T-cell (primary cell): ENCODE data around the gene NELFB. TPM values are rescaled to one million over a fixed set of nuclear protein-coding genes. Genes with fewer than 3 reads are reported as not detected.

Experiments used
- ATAC-seq, 4 experiments: fragments of 200-7000 bp in 3 of 4; fragments of 150-1000 bp in 1 of 4; cut with Tn5 transposase; replicated peaks in 1 of 4; 1 replicate in 3 of 4; 2 replicates in 1 of 4; pipeline ENCODE4 v1.10.0; 2021; ENCODE audit warnings: moderate library complexity in 3 of 4, mild to moderate bottlenecking in 2 of 4, moderate number of reproducible peaks in 1 of 4
- CTCF ChIA-PET, 2 donors: fragments of 300-600 bp; sonication (Branson Sonifier 250); formaldehyde crosslinking; loops; one replicate each; lab custom pipeline; 2022; ENCODE audit warnings: antibody characterized with exemption in 2 of 2; lab: Charles Lee
- POLR2A ChIA-PET, 2 donors: fragments of 300-600 bp; sonication (Branson Sonifier 250); formaldehyde crosslinking; loops; one replicate each; lab custom pipeline; 2022; ENCODE audit warnings: antibody characterized with exemption in 2 of 2; lab: Charles Lee
- DNase-seq, 35 experiments: peaks; one replicate each; pipeline versions ENCODE4 v3.0.0 to v3.0.0-alpha.2; 2013 to 2023
- H3K27ac ChIP-seq: one replicate; pipeline ENCODE4 v1.5.1; 2013; ENCODE audit warnings: low read length
- H3K27me3 ChIP-seq, 2 experiments: replicated peaks in 1 of 2; 1 replicate in 1 of 2; 2 replicates in 1 of 2; pipeline versions ENCODE4 v1.6.1 to v1.7.0; 2013; ENCODE audit warnings: low read length in 1 of 2, mixed read lengths in 1 of 2; ENCODE audit not compliant: control insufficient read depth in 2 of 2, insufficient read depth in 2 of 2; ENCODE audit errors: extremely low read depth in 1 of 2
- H3K36me3 ChIP-seq, 2 donors: 1 replicate in 1 of 2; 2 replicates in 1 of 2; pipeline versions ENCODE4 v1.6.1 to v1.7.0; 2013; ENCODE audit warnings: low read length in 1 of 2; ENCODE audit not compliant: control insufficient read depth in 2 of 2, insufficient read depth in 1 of 2; ENCODE audit errors: extremely low read depth in 1 of 2
- H3K4me1 ChIP-seq, 2 experiments: 1 replicate in 1 of 2; 2 replicates in 1 of 2; pipeline versions ENCODE4 v1.6.1 to v1.7.0; 2013; ENCODE audit warnings: low read length in 2 of 2, mixed read lengths in 1 of 2; ENCODE audit not compliant: insufficient read depth in 2 of 2, control insufficient read depth in 1 of 2; ENCODE audit errors: extremely low read depth in 1 of 2
- H3K4me3 ChIP-seq, 2 donors: 1 replicate in 1 of 2; 2 replicates in 1 of 2; pipeline versions ENCODE4 v1.5.1 to v1.7.0; 2013; ENCODE audit warnings: mild to moderate bottlenecking in 2 of 2, low read length in 1 of 2, moderate library complexity in 1 of 2; ENCODE audit not compliant: control insufficient read depth in 1 of 2; ENCODE audit errors: extremely low read depth in 1 of 2
- H3K9me3 ChIP-seq: 2 replicates; pipeline ENCODE4 v1.7.0; 2013
- H3K27ac Mint-ChIP-seq, 2 donors: one replicate each; pipeline ENCODE4 v1.8.0; 2020 to 2021; ENCODE audit warnings: mild to moderate bottlenecking in 2 of 2, mixed read lengths in 2 of 2
- H3K27me3 Mint-ChIP-seq, 2 donors: one replicate each; pipeline ENCODE4 v1.8.0; 2021 to 2022; ENCODE audit warnings: mixed read lengths in 2 of 2
- H3K36me3 Mint-ChIP-seq: one replicate; pipeline ENCODE4 v1.8.0; 2021; ENCODE audit warnings: mixed read lengths
- H3K4me1 Mint-ChIP-seq, 3 donors: one replicate each; pipeline ENCODE4 v1.8.0; 2020 to 2022; ENCODE audit warnings: mixed read lengths in 3 of 3, mild to moderate bottlenecking in 1 of 3
- H3K4me3 Mint-ChIP-seq, 3 donors: one replicate each; pipeline ENCODE4 v1.8.0; 2020 to 2022; ENCODE audit warnings: mild to moderate bottlenecking in 3 of 3, mixed read lengths in 3 of 3, moderate library complexity in 3 of 3
- H3K9me3 Mint-ChIP-seq, 3 donors: one replicate each; pipeline ENCODE4 v1.8.0; 2020 to 2022; ENCODE audit warnings: mixed read lengths in 3 of 3
- WGBS: methylation state at CpG from one replicate; pipeline ENCODE4 v1.1.5; 2013; ENCODE audit warnings: missing lambda C conversion rate; ENCODE audit not compliant: insufficient coverage; 5-methylcytosine and 5-hydroxymethylcytosine counted together
- total RNA-seq, 35 experiments: library from RNA in 6 of 35; stranded (reverse) in 6 of 35; fragments of 120-200 nt in 1 of 35; gene quantifications; one replicate each; pipeline versions ENCODE4 v1.2.1 to v1.2.4 and lab custom pipeline; 2013 to 2026

NELFB gene
- total RNA-seq, 5 donors from 2014 or later (not counting 1 experiment from before 2014, with no cell fraction given): 36.1 to 62.2 (median 58.8) TPM

DNA sequence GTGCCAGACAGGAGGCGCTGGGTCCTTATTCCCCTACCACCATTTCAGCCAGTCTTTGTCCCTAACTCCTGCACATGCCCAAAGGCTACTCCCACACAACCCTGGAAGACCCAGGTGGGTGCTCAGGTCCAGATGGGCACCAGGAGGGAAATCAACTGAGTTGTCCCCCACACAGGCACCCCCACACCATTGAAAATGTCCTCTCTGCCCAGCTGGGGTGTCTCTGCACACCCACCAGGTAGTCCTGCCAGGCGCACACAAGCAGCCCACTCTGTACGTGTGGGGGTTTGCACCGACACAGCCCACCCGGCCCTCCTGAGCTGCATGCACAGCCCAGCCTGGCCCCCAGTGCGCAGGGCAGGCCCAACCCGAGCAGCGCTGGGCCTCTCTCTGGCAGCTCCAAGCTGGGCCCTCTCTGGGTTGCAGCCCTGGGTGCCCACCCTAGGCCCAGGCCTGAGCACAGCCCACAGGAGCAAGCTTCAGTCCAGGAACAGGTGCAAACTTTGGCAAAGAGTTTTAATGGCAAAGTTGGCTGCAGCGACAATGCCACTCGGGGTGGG is 35.3 kb upstream of the NELFB start:
- no peaks in the 10 kb centered on the region for H3K27me3 Mint-ChIP-seq
- peak overlapping the region in 2 of 3 donors; percentile 21 to 55 for H3K4me3 Mint-ChIP-seq
- Histone ChIP-seq H3K9me3 (no peaks in the 10 kb centered on the region), H3K4me3 (no peak overlapping the region), H3K27ac (no peak overlapping the region), H3K36me3 (peaks cover 0 to 2% of the 10 kb centered on the region in 2 donors), H3K4me1 (peaks cover 2 to 28% of the 10 kb centered on the region in 2 experiments), H3K27me3 (peaks cover 0 to 11% of the 10 kb centered on the region in 2 experiments)
- no peak for DNase-seq
- H3K9me3 Mint-ChIP-seq: no peaks in the 10 kb centered on the region
- no peaks in the 10 kb centered on the region for H3K36me3 Mint-ChIP-seq
- H3K27ac Mint-ChIP-seq: no peak overlapping the region
- POLR2A ChIA-PET: no interaction called here
- CTCF ChIA-PET: no interaction called here
- 91% methylated on average over 10 of the region's 10 CpGs for WGBS
- H3K4me1 Mint-ChIP-seq: peaks cover 0 to 5% (median 4%) of the 10 kb centered on the region in 3 donors
- no peak for ATAC-seq

DNA sequence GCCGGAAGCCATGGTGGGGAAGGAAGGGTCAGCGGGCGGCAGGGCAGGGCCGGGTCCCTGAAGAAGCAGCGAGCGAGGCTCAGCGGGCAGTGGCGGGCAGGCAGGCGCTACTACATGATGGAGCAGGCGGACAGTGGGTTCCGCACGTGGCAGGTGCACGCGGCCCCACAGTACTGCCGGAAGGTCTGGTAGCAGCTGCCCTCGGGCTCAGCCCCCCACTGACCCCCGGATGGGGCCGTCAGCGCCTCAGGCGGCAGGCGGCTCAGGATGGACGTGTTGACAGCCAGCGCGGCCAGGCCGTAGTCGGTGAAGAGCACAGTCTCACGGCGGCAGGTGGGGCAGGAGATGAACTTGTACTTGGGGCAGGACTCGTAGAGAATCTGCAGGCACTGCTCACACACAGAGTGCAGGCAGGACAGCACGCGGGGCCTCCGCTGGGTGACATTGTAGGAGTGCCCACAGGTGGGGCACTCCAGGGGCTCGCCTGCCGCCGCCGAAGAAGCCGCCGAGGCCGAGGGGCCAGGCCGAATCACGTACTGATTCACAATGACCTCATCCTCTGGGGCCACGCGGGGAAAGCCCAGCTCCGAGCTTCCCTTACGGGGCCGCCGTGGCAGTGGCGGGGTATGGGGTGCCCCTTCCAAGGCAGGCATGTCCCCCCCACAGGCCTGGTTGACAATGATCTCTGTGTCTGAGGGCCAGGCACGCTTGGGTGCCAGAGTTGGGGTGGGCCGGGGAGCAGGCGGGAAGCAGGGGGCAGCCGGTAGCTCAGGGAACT is 34.6 kb upstream of the NELFB start:
- CTCF ChIA-PET: no interaction called here

DNA sequence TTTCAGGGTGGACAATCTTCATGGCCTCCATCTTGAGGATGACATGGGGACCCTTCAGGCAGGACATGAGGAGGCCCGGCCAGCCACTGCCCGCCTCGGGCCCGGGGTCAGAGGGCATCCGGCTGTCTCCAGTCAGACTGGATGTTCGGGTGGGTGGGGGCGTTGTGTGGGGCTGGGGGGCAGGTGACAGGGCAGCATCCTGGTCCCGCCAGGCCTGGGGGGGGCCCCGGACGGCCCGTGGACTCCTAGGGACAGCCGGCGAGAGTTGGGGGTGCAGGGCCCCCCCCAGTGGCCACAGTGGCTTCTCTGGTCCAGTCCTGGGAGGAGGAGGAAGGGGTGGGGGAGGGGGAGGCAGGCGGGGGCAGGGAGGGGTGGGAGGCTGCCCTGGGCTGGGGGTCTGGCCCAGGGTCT is 34.0 kb upstream of the NELFB start:
- peaks cover 0 to 5% (median 4%) of the 10 kb centered on the region in 3 donors for H3K4me1 Mint-ChIP-seq
- H3K4me3 Mint-ChIP-seq: peak overlapping the region in 1 of 3 donors; percentile 55
- no peaks in the 10 kb centered on the region for H3K27me3 Mint-ChIP-seq
- Histone ChIP-seq H3K9me3 (no peaks in the 10 kb centered on the region), H3K27me3 (peaks cover 0 to 11% of the 10 kb centered on the region in 2 experiments), H3K4me1 (peaks cover 2 to 30% of the 10 kb centered on the region in 2 experiments), H3K4me3 (no peak overlapping the region), H3K27ac (no peak overlapping the region), H3K36me3 (no peaks in the 10 kb centered on the region)
- no peaks in the 10 kb centered on the region for H3K36me3 Mint-ChIP-seq
- POLR2A ChIA-PET: no interaction called here
- H3K9me3 Mint-ChIP-seq: no peaks in the 10 kb centered on the region
- H3K27ac Mint-ChIP-seq: no peak overlapping the region
- no peak for ATAC-seq
- WGBS: 100% methylated on average over 1 of the region's 14 CpGs
- CTCF ChIA-PET: no interaction called here
- DNase-seq: no peak

More for the DNA sequence above, 34.6 kb upstream of the NELFB start:
- Histone ChIP-seq H3K27me3 (peaks cover 0 to 11% of the 10 kb centered on the region in 2 experiments), H3K4me1 (peaks cover 2 to 29% of the 10 kb centered on the region in 2 experiments), H3K36me3 (no peaks in the 10 kb centered on the region), H3K27ac (no peak overlapping the region), H3K9me3 (no peaks in the 10 kb centered on the region), H3K4me3 (no peak overlapping the region)
- no peak for DNase-seq
- Mint-ChIP-seq H3K36me3 (no peaks in the 10 kb centered on the region), H3K4me3 (peak overlapping the region in 2 of 3 donors; percentile 55), H3K4me1 (peaks cover 0 to 5% (median 4%) of the 10 kb centered on the region in 3 donors), H3K27me3 (no peaks in the 10 kb centered on the region), H3K27ac (no peak overlapping the region), H3K9me3 (no peaks in the 10 kb centered on the region)
- POLR2A ChIA-PET: no interaction called here
- ATAC-seq: no peak
- 85% methylated on average over 40 of the region's 52 CpGs for WGBS

DNA sequence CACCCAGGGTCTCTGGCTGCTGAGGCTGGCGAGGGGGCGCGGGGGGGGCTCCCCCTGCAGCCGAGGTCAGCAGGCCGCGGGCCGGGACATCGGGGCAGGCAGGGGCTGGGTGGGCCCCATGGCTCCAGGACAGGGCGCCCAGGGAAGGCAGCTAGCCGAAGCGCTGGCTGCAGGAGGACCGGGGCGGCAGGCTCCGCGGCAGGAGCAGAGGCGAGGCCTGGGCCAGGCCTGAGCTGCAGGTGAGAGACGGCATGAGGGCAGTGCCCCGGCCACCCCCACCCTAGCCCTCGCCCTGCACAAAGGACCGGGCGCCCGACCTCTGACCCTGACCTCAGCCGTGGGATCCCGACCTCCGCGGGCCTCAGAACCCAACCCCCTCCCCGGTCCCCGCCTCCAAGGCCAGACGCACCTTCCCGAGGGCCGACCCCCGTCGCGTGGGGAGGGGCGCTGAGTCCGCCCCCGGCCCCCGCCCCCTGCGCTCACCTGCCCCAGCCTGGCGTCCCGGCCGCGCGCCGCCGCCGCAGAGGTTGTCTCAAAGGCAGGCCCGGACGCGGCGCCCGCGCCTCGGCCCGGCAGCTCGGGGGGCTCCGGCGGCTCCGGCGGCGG is 33.5 kb upstream of the NELFB start:
- peaks cover 0 to 14% of the 10 kb centered on the region in 2 experiments for H3K27me3 ChIP-seq
- H3K4me3 Mint-ChIP-seq: no peak overlapping the region
- no peaks in the 10 kb centered on the region for H3K36me3 Mint-ChIP-seq
- H3K36me3 ChIP-seq: no peaks in the 10 kb centered on the region
- H3K27ac ChIP-seq: no peak overlapping the region
- H3K4me1 ChIP-seq: peaks cover 2 to 30% of the 10 kb centered on the region in 2 experiments
- no peaks in the 10 kb centered on the region for H3K9me3 Mint-ChIP-seq
- no peak overlapping the region for H3K27ac Mint-ChIP-seq
- DNase-seq: peak in 1 of 35 experiments; percentile 36
- no peak overlapping the region for H3K4me3 ChIP-seq
- no peaks in the 10 kb centered on the region for H3K27me3 Mint-ChIP-seq
- 16% methylated on average over 60 of the region's 61 CpGs for WGBS
- no peak for ATAC-seq
- POLR2A ChIA-PET: interaction anchor here in 1 of 2 donors (1.0 kb wide), 1 partner anchor 15 kb away, joined by 3 read pairs; no protein-coding TSS in a partner anchor
- H3K9me3 ChIP-seq: no peaks in the 10 kb centered on the region
- CTCF ChIA-PET: interaction anchor here in 1 of 2 donors (1.0 kb wide), 1 partner anchor 193 kb away, joined by 3 read pairs; no protein-coding TSS in a partner anchor
- peaks cover 0 to 5% (median 4%) of the 10 kb centered on the region in 3 donors for H3K4me1 Mint-ChIP-seq

DNA sequence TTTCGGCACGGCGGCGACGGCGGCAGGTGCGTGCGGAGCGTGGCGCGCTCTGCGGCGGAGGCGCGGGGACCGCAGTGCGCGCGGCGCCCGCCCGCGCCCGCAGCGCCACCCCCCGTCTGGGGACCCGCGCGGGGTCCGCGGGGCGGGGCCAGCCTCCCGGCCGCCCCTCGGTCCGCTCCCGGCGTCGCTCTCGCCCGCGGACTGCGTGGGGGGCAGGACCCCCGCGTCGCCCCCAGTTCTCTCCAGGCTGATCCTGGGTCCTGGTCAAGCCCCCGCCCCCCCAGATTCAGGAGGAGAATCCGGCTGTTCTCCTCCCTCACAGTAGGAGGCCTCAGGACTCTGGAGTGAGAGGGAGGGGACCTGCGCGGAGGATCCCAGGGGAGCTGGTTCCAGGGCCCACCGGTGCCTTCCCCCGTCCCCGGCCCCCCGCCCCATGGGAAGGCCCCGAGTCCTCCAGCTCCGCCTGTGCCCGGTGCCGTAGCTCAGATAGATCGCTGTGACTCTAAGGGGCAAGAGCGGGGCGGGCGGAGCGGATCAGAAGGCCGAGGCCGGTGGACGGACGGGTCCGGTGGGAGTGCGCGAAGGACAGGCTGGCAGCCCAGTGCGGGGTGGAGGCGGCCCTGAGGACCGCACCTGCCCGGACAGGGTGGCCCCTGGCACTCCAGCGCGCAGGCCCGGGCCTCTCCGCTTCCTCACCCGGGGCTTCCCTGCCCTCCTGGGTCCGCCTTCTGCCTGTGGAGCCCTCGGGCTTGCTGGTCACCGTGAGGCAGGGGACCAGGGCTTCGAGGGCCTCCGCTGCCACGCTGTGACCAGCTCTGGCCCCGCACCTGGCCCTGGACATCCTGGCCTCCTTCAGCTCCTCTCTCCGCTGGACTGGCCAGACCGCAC is 32.7 kb upstream of the NELFB start, which contains the start of gene RNF208:
RNF208 (minus strand) TSS at position 51 of the 888 bp plus-strand sequence. CDS start 1,028 bp downstream, outside the sequence.
- H3K4me3 ChIP-seq: peak within 1 kb of the TSS; percentile 76 to 79
- peak within 1 kb of the TSS in 1 of 2 donors; percentile 80 for H3K27ac Mint-ChIP-seq

More for the DNA sequence above, 32.7 kb upstream of the NELFB start, which contains the start of gene RNF208:
- Histone ChIP-seq H3K27ac (peak within 1 kb of the TSS; percentile 66), H3K36me3 (no peaks in the 10 kb centered on the region), H3K9me3 (no peaks in the 10 kb centered on the region), H3K27me3 (peaks cover 0 to 22% of the 10 kb centered on the region in 2 experiments), H3K4me1 (peaks cover 2 to 34% of the 10 kb centered on the region in 2 experiments)
- 8% methylated on average over 84 of the region's 88 CpGs for WGBS
- H3K27me3 Mint-ChIP-seq: peaks cover 0 to under 1% of the 10 kb centered on the region in 2 donors
- DNase-seq (peak in 3 of 35 experiments; percentile 11 to 32 (median 30)), ATAC-seq (no peak)
- no peaks in the 10 kb centered on the region for H3K9me3 Mint-ChIP-seq
- no peaks in the 10 kb centered on the region for H3K36me3 Mint-ChIP-seq
- peak within 1 kb of the TSS; percentile 71 to 80 (median 79) for H3K4me3 Mint-ChIP-seq
- POLR2A ChIA-PET: interaction anchor here (1.0 to 2.4 kb wide), 3 partner anchors 16 to 21 kb away, joined by 3 to 16 read pairs (median 6); partner anchors contain the start of gene TUBB4B (in 1 of the 2)
- CTCF ChIA-PET: interaction anchor here in 1 of 2 donors (1.0 to 2.0 kb wide), 3 partner anchors 14 to 194 kb away, joined by 3 to 9 read pairs (median 7); no protein-coding TSS in a partner anchor
- H3K4me1 Mint-ChIP-seq: peaks cover 1 to 5% (median 5%) of the 10 kb centered on the region in 3 donors
